GM10248 (cell line): ENCODE measurements around the gene ADCY7.

Source experiments
- CTCF ChIA-PET: fragments of 300-600 bp; sonication (Branson Sonifier 250); formaldehyde crosslinking; extraction: SDS; loops from one replicate; lab custom pipeline; 2021; ENCODE audit warnings: antibody characterized with exemption; lab: Yijun Ruan, JAX
- POLR2A ChIA-PET: fragments of 350-650 bp; sonication (Branson Sonifier 250); formaldehyde crosslinking; extraction: SDS; loops from one replicate; lab custom pipeline; 2020; ENCODE audit warnings: antibody characterized with exemption; lab: Yijun Ruan, JAX
- DNase-seq: peaks from one replicate; pipeline ENCODE4 v3.0.0; 2012; ENCODE audit errors: extremely low spot score
- CTCF ChIP-seq: IDR thresholded peaks from 2 replicates; pipeline ENCODE4 v1.5.1; 2012; ENCODE audit warnings: mild to moderate bottlenecking, low read depth; ENCODE audit errors: extremely low read depth, missing control alignments, control extremely low read depth

The ADCY7 gene

GRCh38 chr16:50351116-50351515, 84.8 kb downstream of the ADCY7 start:
- CTCF ChIA-PET = interaction anchor here (0.9 to 2.3 kb wide), 7 partner anchors 9 to 456 kb away, joined by 3 to 8 read pairs (median 4); partner anchors contain the start of gene CNEP1R1
- TF ChIP-seq CTCF = no peak
- POLR2A ChIA-PET = no interaction called here
- no peak for DNase-seq

- CTCF ChIA-PET = interaction anchor here (1.4 to 6.7 kb wide), 5 partner anchors 9 to 327 kb away, joined by 3 to 41 read pairs (median 6); partner anchors contain the start of gene CNEP1R1
- no peak for DNase-seq
- POLR2A ChIA-PET = no interaction called here
- TF ChIP-seq CTCF = no peak
Observed at GRCh38 chr16:50351952-50352351, 85.6 kb downstream of the ADCY7 start.

- CTCF ChIA-PET = interaction anchor here (0.7 to 9.9 kb wide), 19 partner anchors 11 to 452 kb away, joined by 3 to 103 read pairs (median 7); partner anchors contain the start of genes BRD7 and CNEP1R1
- DNase-seq = no peak
- POLR2A ChIA-PET = no interaction called here
- TF ChIP-seq CTCF = no peak
Observed at GRCh38 chr16:50354082-50354481, 87.7 kb downstream of the ADCY7 start.

GRCh38 chr16:50354629-50355456, 88.5 kb downstream of the ADCY7 start:
- ChIA-PET CTCF (interaction anchor here (0.6 to 9.9 kb wide), 23 partner anchors 12 to 451 kb away, joined by 3 to 103 read pairs (median 6); partner anchors contain the start of genes BRD7 and CNEP1R1), POLR2A (no interaction called here)
- no peak for DNase-seq
- peak; percentile 40 for TF ChIP-seq CTCF

GRCh38 chr16:50359626-50360025, 93.3 kb downstream of the ADCY7 start:
- no peak for DNase-seq
- ChIA-PET POLR2A (no interaction called here), CTCF (interaction anchor here (0.8 to 9.9 kb wide), 11 partner anchors 7 to 446 kb away, joined by 3 to 103 read pairs (median 13); partner anchors contain the start of genes BRD7 and CNEP1R1)
- no peak for TF ChIP-seq CTCF

- TF ChIP-seq CTCF = no peak
- CTCF ChIA-PET = interaction anchor here (0.8 to 9.9 kb wide), 12 partner anchors 7 to 446 kb away, joined by 3 to 103 read pairs (median 10); partner anchors contain the start of genes BRD7 and CNEP1R1
- DNase-seq = no peak
- POLR2A ChIA-PET = no interaction called here
Observed at GRCh38 chr16:50360033-50360778, 93.9 kb downstream of the ADCY7 start.
